AML-193 (cell line): Measurements from ENCODE around the gene CCDC69.
"Not testable (repeated sequence)": the region's sequence is repeated elsewhere in the genome, so short reads cannot be mapped to it uniquely, and the experiment has no call there.

Experiments
- DNase-seq, 2 experiments: peaks; one replicate each; lab custom pipeline; 2025; lab: John Stamatoyannopoulos, UW

The CCDC69 gene

DNA sequence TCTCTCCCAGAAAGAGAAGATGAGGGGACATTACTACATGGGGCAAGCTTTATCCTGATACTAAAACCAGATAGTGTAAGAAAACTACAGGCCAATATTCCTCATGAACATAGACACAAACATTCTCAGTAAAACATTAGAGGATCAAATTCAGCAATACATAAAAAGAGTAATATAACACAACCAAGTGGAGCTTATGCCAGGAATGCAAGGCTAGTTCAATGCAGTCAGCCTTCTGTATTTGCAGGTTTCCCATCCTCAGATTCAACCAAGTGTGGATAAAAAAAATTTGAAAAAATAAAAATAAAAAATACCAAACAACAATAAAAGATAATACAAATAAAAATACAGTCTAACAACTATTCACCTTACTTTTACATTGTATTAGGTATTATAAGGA lies 31.3 kb downstream of the CCDC69 start:
- no peak for DNase-seq

DNA sequence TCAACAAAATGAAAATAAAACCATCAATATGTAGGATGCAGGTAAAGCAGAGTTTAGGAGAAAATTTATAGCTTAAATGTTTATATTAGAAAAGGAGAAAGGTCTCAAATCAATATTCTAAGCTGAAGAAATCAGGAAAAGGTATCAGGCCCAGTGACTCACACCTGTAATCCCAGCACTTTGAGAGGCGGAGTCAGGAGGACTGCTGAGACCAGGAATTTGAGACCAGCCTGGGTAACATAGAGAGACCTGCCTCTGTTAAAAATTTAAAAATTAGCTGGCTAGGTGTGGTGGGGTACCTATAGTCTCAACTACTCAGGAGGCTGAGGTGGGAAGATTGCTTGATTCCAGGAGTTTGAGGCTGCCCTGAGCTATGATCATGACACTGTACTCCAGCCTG lies 32.2 kb downstream of the CCDC69 start:
- DNase-seq = no peak

DNA sequence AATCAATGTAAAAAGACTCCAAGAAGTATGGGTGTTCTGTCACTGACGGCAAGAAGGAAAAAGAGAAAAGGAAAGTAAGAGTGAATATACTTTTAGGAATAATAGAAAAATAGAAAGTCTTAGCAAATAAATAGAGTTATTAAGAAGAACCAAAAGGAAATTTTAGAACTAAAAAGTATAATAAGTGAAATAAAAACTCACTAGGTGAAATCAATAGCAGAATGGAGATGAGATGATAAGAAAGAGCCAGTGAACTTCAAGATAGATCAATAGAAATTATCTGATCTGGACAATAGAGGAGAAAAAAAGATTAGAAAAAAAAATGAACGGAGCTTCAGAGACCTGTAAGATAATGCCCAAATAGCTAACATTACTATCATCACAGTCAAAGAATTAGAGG lies 34.7 kb downstream of the CCDC69 start:
- DNase-seq = no peak

DNA sequence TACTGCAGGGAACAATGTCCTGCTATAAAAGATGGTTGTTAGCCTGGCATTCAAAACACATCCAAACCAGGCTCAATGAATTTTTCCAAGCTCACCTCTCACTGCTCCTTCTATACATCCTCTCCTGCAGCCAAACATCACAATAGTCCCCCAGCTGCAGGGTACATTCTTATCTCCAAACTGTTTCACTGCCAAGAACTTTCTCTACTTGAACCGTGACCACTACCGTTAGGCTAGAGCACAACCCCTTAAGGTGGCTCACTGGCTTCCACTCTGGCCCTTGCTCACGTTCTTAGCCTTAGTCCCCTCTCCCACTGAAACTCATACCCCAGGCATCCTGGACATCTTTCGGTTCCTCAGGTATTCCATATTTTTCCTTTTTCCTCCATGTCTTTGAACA lies 37.4 kb downstream of the CCDC69 start:
- no peak for DNase-seq

GRCh38 chr5:151186052-151186451 lies 37.8 kb downstream of the CCDC69 start:
- no peak for DNase-seq

- no peak for DNase-seq
Observed at GRCh38 chr5:151184316-151185042, 39.4 kb downstream of the CCDC69 start.

DNA sequence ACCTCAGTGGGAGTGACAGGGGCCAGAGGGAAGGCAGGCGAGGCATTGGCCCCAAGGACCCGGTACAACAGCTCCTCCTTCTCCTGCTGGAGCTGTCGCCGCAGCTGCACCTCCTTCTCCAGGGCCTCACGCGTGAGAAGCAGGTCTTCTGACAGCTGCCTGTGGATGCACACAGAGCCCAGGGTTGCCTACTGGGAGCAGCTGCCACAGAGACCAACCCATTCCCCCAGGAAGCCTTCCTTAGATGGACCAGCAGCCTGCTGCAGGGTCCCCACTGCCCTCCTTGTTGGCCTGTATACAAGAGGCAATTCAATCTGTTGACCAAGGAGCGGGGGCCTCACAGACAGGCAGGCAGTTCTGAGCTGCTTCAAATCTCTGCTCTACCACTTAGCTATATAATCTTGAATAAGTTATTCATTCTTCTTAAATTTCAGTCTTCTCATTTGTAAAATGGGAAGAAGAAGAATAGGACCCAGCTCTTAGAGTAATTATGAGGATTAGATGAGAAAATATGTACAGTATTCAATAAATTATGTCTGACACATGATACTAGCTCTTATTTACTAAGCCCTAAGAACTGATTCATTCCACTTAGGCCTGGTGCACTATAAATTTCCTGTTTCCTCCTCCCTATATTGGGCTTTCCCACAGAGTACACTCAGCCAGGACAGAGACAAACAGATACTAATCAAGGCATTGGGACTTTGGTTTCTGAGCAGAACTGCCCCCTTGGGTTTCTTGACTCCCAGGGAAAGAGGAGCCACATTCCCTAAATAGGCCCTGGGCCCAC lies 40.2 kb downstream of the CCDC69 start:
- no peak for DNase-seq

DNA sequence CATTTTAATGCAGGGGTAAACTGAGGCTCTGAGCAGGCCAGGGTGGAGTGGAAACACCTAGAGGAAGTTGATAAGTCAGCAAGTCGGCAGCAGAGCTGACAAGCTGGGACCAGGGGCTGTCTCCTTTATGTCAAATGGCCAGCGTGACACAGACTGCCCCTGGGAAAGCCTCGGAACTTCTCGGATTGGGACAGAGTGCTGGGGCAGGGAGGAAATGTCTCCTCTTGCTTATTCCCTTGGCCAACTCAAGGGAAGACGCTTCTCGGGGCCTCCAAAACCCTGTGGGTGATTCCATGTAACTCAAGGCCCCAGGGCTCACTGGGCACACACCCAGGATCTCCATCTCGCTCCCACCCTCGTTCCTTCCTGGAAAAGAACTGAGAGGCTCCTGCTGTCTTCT lies 40.9 kb downstream of the CCDC69 start:
- no peak for DNase-seq

DNA sequence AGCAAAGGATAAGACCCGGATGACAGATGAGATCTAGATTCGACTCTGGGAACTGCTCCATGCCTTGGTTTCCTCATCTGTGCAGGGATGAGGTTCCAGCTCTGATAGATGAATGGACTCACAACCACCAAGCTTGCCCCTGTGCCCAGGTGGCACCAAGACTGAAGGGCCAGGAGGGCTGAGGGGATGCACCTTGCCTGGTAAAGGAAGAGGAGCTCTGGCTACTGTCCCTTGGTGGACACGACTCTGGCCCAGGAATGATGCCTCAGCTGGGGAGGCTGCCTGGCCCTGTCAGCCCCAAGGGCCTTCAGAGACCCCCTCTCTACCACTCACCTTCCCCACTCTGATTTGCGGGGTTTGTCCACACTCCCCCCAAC lies 41.4 kb downstream of the CCDC69 start:
- no peak for DNase-seq

DNA sequence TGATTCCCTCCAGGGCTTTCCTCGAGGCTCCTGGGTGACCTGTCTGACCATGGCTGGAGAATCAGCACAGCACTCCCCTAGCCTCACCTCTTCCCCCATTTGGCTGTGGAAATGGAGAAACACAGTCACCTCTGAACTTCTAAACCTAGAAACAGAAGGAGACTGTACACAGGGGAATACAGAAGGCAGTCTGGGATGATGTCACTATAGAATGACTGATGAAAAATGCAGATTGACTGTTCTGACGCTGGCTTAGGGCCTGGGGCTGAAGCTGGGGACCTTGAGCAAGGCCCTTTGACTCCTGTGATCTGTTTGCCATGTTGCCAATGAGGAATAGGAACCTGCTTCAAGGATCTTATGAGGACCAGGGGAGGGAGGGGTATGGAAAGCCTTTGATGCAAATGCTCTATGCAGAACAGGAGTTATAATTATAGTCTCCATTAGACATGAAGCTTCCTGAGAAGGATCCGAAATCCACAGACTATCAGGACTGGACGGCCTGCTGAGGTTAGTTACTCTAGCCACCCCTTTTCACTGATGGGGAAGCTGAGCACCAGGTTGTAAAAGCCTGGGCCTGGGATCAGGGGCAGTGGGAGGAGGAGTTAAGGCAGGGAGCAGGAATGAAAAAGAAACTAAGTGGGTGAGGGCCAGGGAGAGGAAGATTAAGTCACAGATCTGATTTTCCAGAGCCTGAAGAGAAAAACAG lies 41.9 kb downstream of the CCDC69 start:
- DNase-seq = no peak

GRCh38 chr5:151180291-151180690 lies 43.6 kb downstream of the CCDC69 start:
- no peak for DNase-seq

DNA sequence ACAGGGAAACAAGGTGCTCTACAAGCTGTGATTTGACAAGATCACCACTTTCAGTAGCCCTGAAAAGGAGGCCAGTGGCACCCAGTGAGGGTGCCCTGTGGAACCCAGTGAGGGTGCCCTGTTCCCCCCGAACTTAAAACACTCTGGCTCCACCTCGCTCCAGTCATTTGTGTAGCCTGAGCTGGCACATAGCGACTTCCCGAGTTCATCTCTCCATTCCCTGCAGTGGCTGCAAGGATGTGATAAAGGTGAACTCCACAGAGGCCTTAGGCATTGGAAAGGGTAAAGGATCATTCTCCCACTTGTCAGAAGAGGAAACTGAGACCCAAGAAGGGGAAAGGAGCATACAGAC lies 44.4 kb downstream of the CCDC69 start:
- no peak for DNase-seq

DNA sequence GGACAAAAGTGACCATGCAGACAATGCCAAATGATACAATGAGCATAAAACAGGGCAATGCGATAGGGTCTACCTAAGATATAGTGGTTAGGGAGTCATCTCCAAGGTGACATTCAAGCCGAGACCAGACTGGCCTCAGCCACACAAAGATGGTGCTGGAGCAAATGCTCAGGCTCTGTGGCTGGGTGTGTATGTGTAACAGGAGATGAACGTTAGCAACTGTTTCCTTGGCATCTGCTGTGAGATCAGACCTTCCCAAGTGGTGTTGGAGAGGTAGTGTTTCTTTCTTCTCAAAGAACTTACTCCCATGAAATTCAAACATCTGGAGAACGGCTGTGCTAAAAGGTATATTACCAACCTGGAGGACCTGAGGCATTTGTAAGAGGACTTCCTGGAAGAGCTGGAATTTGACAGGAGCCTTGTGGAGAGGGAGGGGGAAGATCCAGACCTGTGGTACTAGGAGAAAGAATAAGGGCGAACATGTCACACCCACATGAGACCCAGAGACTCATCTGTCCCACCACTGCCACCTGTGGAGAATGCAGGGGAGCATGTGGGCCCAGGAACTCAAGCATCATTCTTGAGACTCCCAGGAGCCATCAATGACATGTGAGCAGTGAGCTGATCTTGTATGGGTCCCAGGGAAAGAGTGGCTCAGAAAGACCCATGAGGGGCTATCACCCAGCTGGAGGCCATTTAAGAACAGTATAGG lies 45.0 kb downstream of the CCDC69 start:
- DNase-seq = no peak

DNA sequence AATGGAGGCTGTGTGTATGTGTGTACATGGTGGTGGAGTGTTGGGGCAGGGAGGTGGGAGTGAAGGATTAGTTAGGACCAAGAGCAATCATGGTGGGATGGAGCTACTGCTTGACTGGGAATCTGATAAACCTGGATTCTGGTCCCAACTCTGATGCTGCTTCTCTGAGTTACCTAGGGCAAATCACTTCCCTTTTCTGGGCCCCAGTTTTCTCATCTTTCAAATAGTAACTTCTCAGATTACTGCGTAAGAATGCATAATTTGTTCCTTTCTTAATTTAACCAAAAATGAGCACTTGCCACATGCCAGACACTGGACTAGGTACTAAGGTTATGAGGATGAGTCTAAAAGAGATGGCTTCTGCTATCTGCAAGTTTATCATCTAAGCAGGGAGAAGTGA lies 45.5 kb downstream of the CCDC69 start:
- no peak for DNase-seq

DNA sequence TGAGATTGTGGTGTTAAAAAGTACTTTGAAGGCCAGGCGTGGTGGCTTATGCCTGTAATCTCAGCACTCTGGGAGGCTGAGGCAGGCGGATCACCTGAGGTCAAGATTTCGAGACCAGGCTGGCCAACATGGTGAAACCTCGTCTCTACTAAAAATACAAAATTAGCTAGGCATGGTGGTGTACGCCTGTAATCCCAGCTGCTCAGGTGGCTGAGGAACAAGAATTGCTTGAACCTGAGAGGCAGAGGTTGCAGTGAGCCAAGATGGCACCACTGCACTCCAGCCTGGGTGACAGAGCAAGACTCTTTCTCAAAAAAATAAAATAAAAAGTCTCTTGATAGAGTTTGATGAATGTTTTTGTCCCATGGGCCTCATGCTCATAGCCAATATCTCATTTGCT lies 47.6 kb downstream of the CCDC69 start:
- not testable (repeated sequence) for DNase-seq

DNA sequence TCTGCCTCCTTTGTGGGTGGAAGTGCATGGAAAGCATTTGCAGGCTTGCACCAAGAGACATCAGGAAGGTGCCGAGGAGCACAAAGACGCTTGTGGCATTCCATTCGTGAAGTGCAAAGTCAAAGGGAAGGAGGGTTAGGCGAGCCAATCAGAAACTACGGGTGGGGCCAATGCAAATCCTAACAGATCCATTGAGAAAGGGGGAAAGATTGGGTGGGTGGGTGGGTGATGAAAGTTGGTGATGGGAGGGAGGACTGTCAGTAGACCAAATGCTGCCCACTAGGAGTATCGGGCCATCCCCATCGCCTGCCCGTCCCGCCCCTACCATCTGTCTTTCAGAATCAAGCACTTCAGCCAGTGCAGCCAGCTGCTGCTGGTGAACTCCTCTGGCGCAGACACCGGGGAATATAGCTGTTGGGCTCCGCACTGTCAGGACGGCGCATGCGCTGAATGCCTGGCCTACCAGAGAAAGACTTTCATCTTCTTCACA lies 49.2 kb downstream of the CCDC69 start:
- no peak for DNase-seq

DNA sequence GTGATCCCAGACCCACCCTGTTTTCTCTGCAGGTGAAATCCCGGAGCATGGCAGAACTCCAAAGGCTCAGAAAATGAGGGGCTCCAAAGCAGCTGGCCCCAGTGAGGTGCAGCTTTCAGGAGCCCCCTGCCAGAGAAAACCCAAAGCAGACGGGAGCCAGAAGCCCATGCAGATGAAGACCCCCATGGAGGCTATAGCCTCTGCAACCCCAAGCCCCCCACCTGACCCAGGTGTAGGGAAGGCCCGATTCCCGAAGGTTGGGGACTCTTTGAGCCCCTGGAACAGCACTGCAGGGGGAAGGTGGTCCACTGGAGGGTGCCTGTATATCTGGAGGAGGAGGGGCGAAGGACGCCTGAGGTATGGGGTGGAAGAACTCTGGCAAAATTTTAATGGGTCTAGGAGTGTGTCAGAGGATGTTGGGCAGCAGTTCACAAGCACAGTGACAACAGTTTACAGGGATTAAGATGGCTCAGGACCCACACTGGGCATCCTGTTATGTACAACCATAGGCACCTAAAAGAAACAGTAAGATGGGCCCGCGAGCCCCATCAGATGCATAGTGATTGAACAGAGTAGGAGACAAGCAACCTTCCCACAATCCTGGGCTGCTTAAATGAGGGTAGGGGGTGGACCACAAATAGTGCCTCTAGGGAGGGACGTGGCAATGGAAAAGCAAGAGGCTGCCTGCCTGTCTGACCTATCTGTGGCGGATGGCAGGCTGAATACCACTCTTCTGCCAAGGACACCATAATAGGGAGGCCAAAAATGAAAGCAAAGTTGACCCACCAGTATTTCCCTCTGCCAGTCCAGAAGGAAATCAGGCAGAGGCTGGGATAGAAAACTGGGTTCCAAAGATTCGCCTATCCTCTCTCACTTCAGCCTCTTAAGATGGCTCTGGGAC lies 49.9 kb downstream of the CCDC69 start:
- no peak for DNase-seq

- peak; percentile 66 to 82 for DNase-seq
Observed at GRCh38 chr5:151171529-151171928, 52.4 kb downstream of the CCDC69 start.

GRCh38 chr5:151168602-151169344 lies 55.1 kb downstream of the CCDC69 start:
- DNase-seq = no peak

GRCh38 chr5:151167022-151167421 lies 56.9 kb downstream of the CCDC69 start:
- no peak for DNase-seq
